ENCODE results near the gene BAIAP2.

The BAIAP2 gene

DNA sequence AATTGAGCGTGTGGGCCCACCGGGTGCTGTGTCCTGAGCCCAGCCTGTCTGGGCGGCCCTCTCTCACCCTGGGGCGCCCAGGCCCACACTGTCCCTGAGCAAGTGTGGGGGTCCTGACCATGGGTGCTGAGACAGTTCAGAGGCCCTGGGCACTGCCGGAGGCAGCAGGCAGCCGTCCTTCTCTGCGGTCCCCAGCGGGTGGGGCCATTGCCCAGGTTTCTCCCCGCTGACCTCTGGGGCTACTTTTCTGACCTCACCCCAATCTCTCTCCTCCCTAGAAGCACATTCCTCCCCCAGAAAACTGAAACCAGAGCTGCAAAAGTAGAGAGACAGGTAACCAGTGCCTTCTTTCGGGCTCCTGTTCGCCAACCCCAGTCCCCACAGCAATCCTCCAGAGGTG, 94.3 kb downstream of the BAIAP2 start:
- Histone ChIP-seq H3K36me3 (replicated peaks) (no peaks in the 10 kb centered on the region), H3K4me3 (ENCODE audit: low read depth, low read length) (no peak overlapping the region), H3K27me3 (replicated peaks) (no peaks in the 10 kb centered on the region), H3K27ac (no peak overlapping the region)
- peak; percentile 25 for TF ChIP-seq CTCF (IDR thresholded peaks at IDR 0.05; ENCODE audit: low read depth, low read length, missing control alignments)
- in situ Hi-C loops (cut with HindIII; ENCODE audit: low pct_ligation_motif_present, low sequenced_read_pairs): no loop called here
- no peak for DNase-seq

GRCh38 chr17:81129711-81130367, 94.9 kb downstream of the BAIAP2 start:
- in situ Hi-C loops (cut with HindIII; ENCODE audit: low pct_ligation_motif_present, low sequenced_read_pairs): loop anchor here (5.0 kb wide), 1 partner anchor 57 kb away; no protein-coding TSS in a partner anchor
- Histone ChIP-seq H3K36me3 (replicated peaks) (no peaks in the 10 kb centered on the region), H3K27me3 (replicated peaks) (no peaks in the 10 kb centered on the region), H3K4me3 (ENCODE audit: low read depth, low read length) (no peak overlapping the region), H3K27ac (no peak overlapping the region)
- DNase-seq: no peak
- no peak for TF ChIP-seq CTCF (IDR thresholded peaks at IDR 0.05; ENCODE audit: low read depth, low read length, missing control alignments)

GRCh38 chr17:81130385-81131361, 95.7 kb downstream of the BAIAP2 start:
- TF ChIP-seq CTCF (IDR thresholded peaks at IDR 0.05; ENCODE audit: low read depth, low read length, missing control alignments): no peak
- H3K27me3 ChIP-seq (replicated peaks): no peaks in the 10 kb centered on the region
- H3K36me3 ChIP-seq (replicated peaks): no peaks in the 10 kb centered on the region
- H3K4me3 ChIP-seq (ENCODE audit: low read depth, low read length): no peak overlapping the region
- no peak overlapping the region for H3K27ac ChIP-seq
- no peak for DNase-seq
- in situ Hi-C loops (cut with HindIII; ENCODE audit: low pct_ligation_motif_present, low sequenced_read_pairs): loop anchor here (5.0 kb wide), 1 partner anchor 57 kb away; no protein-coding TSS in a partner anchor

- H3K27ac ChIP-seq: no peak overlapping the region
- H3K27me3 ChIP-seq (replicated peaks): no peaks in the 10 kb centered on the region
- in situ Hi-C loops (cut with HindIII; ENCODE audit: low pct_ligation_motif_present, low sequenced_read_pairs): loop anchor here (5.0 kb wide), 1 partner anchor 56 kb away; no protein-coding TSS in a partner anchor
- no peak for TF ChIP-seq CTCF (IDR thresholded peaks at IDR 0.05; ENCODE audit: low read depth, low read length, missing control alignments)
- no peak overlapping the region for H3K4me3 ChIP-seq (ENCODE audit: low read depth, low read length)
- H3K36me3 ChIP-seq (replicated peaks): no peaks in the 10 kb centered on the region
- DNase-seq: no peak
Observed at GRCh38 chr17:81131486-81132196, 96.7 kb downstream of the BAIAP2 start.

DNA sequence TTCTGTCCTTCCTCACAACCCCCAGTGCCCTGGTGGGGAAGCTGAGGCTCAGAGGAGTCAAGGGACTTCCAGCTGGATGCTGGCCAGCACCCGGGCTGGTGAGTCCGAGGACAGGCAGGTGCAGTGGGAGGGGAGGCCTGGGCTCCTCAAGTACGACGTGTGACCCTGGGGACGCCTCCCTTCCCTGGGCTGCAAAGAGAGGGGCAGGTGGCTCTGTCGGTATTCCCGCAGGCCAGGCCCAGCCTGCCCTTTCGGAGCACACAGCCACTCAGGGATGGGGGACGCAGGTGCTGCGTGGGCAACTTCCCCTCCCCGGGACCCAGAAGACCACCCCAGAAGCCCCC, 97.2 kb downstream of the BAIAP2 start:
- no peak overlapping the region for H3K27ac ChIP-seq
- TF ChIP-seq CTCF (IDR thresholded peaks at IDR 0.05; ENCODE audit: low read depth, low read length, missing control alignments): no peak
- no peak overlapping the region for H3K4me3 ChIP-seq (ENCODE audit: low read depth, low read length)
- H3K36me3 ChIP-seq (replicated peaks): no peaks in the 10 kb centered on the region
- in situ Hi-C loops (cut with HindIII; ENCODE audit: low pct_ligation_motif_present, low sequenced_read_pairs): loop anchor here (5.0 kb wide), 1 partner anchor 55 kb away; no protein-coding TSS in a partner anchor
- no peaks in the 10 kb centered on the region for H3K27me3 ChIP-seq (replicated peaks)
- no peak for DNase-seq

Data from brain microvascular endothelial cell (primary cell).